Thoracic aorta (tissue), 2 donors: Measurements from ENCODE around the gene CD109. TPM values are rescaled to one million over a fixed set of nuclear protein-coding genes. Genes with fewer than 3 reads are reported as not detected.
"Not testable (repeated sequence)": the region's sequence is repeated elsewhere in the genome, so short reads cannot be mapped to it uniquely, and the experiment has no call there.

Experiments
- ATAC-seq: fragments of 150-250 bp; one replicate; pipeline ENCODE4 v1.8.0; 2017; ENCODE audit warnings: low read depth; ENCODE audit not compliant: insufficient number of reproducible peaks, low FRiP score
- DNase-seq: peaks from one replicate; pipeline ENCODE4 v3.0.0-alpha.2; 2020; ENCODE audit warnings: low spot score
- H3K27ac ChIP-seq, 2 donors: fragments of 200-600 bp; sonication (generic); 1 replicate in 1 of 2; 2 replicates in 1 of 2; pipeline ENCODE4 v1.5.1; 2016; ENCODE audit warnings: mild to moderate bottlenecking in 2 of 2, moderate library complexity in 2 of 2
- H3K27me3 ChIP-seq: fragments of 200-600 bp; sonication (generic); replicated peaks from 2 replicates; pipeline ENCODE4 v1.6.0; 2016; ENCODE audit warnings: mild to moderate bottlenecking; ENCODE audit not compliant: insufficient read depth
- H3K36me3 ChIP-seq: fragments of 200-600 bp; sonication (generic); one replicate; pipeline ENCODE4 v1.5.1; 2016
- H3K4me1 ChIP-seq, 2 donors: fragments of 200-600 bp; sonication (generic); 1 replicate in 1 of 2; 2 replicates in 1 of 2; pipeline versions ENCODE4 v1.5.1 to v1.6.0; 2016; ENCODE audit warnings: low read depth in 2 of 2, mild to moderate bottlenecking in 1 of 2; ENCODE audit not compliant: control insufficient read depth in 1 of 2
- H3K4me3 ChIP-seq: fragments of 200-600 bp; sonication (generic); 2 replicates; pipeline ENCODE4 v1.5.1; 2016; ENCODE audit warnings: mild to moderate bottlenecking
- H3K9me3 ChIP-seq: fragments of 200-600 bp; sonication (generic); 2 replicates; pipeline ENCODE4 v1.5.1; 2016
- total RNA-seq, 2 donors: library from RNA; depleted of rRNA; stranded (reverse); fragments of >200 nt; gene quantifications; one replicate each; pipeline versions ENCODE4 v1.1.0 to v1.2.3, GENCODE V29; 2016
- TF ChIP-seq, protein P1 (sequence below): fragments of 200-600 bp; sonication (generic); IDR thresholded peaks from one replicate; pipeline ENCODE4 v1.5.1; 2019; ENCODE audit warnings: antibody characterized with exemption

The CD109 gene
- total RNA-seq, 2 donors from 2014 or later, result 12.6 to 21.3 TPM

DNA sequence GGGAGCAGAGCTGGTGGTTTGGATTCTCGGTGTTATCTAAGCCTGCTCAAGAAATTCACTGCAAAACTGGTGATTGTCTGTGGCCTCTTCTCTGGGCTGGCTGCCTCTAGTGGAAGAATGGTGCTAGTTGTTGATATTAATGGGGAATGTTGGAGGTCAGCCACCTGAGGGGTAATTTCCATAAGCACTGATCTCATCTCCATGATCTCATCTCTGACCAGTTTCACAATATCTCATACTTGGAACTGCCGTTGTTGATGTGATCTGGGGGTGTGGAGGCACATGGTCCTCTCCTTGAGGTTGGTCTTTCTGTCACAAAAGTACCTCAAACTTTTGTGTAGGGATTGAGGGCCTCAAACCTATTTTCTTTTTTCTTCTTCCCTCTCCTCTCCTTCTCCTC is 102.6 kb downstream of the CD109 start:
- H3K9me3 ChIP-seq, result no peaks in the 10 kb centered on the region
- no peaks in the 10 kb centered on the region for H3K4me1 ChIP-seq
- no peak overlapping the region for H3K27ac ChIP-seq
- no peak for DNase-seq
- ATAC-seq, result no peak
- no peak overlapping the region for H3K4me3 ChIP-seq
- no peaks in the 10 kb centered on the region for H3K27me3 ChIP-seq
- H3K36me3 ChIP-seq, result no peaks in the 10 kb centered on the region
- TF ChIP-seq, protein P1, sequence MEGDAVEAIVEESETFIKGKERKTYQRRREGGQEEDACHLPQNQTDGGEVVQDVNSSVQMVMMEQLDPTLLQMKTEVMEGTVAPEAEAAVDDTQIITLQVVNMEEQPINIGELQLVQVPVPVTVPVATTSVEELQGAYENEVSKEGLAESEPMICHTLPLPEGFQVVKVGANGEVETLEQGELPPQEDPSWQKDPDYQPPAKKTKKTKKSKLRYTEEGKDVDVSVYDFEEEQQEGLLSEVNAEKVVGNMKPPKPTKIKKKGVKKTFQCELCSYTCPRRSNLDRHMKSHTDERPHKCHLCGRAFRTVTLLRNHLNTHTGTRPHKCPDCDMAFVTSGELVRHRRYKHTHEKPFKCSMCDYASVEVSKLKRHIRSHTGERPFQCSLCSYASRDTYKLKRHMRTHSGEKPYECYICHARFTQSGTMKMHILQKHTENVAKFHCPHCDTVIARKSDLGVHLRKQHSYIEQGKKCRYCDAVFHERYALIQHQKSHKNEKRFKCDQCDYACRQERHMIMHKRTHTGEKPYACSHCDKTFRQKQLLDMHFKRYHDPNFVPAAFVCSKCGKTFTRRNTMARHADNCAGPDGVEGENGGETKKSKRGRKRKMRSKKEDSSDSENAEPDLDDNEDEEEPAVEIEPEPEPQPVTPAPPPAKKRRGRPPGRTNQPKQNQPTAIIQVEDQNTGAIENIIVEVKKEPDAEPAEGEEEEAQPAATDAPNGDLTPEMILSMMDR, result no peak

DNA sequence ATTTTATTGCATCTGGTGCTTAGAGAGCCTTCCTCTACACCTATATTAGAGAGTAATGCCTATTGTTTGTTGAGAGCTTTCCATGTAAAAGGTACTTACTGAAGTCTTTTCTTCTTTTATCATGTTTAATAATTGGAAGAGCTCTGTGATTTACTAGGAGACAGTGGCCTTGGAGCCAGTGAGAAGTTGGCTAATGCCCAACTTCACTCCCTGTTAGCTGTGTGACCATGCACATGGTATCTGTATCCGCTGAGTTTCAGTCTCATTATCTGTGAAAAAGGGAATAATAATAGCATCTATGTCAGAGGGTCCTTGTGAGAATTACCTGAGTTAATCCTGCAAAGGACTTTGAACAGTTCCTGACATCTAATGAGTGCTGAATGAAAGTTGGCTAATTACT is 105.0 kb downstream of the CD109 start:
- DNase-seq, result no peak
- Histone ChIP-seq H3K27ac (no peak overlapping the region), H3K4me3 (no peak overlapping the region), H3K4me1 (no peaks in the 10 kb centered on the region), H3K27me3 (no peaks in the 10 kb centered on the region), H3K36me3 (no peaks in the 10 kb centered on the region), H3K9me3 (no peaks in the 10 kb centered on the region)
- TF ChIP-seq, protein P1, result no peak
- no peak for ATAC-seq

DNA sequence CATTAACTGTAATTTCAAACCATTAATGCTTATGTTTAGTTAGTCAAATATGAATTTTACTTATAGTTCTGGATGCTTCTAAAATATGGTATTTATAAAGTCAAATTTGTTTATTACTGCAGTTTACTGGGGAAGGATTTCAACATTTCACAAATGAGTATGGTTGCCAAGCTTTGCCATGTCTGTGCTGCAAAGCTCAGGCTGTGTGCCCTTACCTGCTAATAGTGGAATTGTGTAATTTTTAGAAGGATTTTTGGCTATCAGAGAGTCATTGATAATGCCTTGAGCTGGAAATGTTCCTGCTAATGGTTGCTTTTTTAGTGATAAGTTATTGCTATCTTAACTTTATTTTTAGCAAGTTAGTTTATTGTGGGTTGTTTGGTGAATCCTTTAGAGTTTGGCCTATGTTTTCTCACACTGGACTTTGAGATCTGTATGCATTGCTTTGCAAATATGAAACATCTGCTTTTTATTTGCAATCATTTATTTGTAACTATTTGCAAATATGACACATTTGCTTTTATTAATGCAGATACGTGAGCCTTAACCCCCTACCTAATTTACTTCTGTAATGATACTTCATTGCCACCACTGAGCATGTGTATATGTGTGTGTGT is 105.8 kb downstream of the CD109 start:
- TF ChIP-seq, protein P1, result no peak
- no peaks in the 10 kb centered on the region for H3K36me3 ChIP-seq

DNA sequence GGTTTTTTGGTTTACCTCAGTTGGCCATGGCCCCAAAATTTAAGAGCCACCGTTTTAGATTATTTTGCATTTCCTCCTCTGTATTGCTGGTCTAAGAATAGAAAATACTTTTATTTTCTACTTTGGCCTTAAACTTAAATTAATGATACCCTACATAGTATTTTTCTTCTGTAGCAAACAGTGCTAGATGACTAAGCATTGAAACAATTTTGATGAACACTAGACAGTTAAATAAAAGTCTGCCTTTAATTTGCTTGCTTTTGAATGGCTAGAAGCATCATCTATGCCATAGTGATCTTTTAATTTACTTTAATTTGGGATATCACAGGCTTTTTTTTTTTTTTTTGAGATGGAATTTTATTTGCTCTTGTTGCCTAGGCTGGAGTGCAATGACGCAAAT is 106.4 kb downstream of the CD109 start:
- Histone ChIP-seq H3K9me3 (no peaks in the 10 kb centered on the region), H3K4me3 (no peak overlapping the region), H3K27me3 (no peaks in the 10 kb centered on the region), H3K27ac (no peak overlapping the region), H3K36me3 (no peaks in the 10 kb centered on the region), H3K4me1 (no peaks in the 10 kb centered on the region)
- DNase-seq (no peak), ATAC-seq (no peak)
- TF ChIP-seq, protein P1, result no peak

More for the DNA sequence above, 105.8 kb downstream of the CD109 start:
- Histone ChIP-seq H3K9me3 (no peaks in the 10 kb centered on the region), H3K27me3 (no peaks in the 10 kb centered on the region), H3K4me3 (no peak overlapping the region), H3K27ac (no peak overlapping the region), H3K4me1 (no peaks in the 10 kb centered on the region)
- DNase-seq, result no peak
- no peak for ATAC-seq

DNA sequence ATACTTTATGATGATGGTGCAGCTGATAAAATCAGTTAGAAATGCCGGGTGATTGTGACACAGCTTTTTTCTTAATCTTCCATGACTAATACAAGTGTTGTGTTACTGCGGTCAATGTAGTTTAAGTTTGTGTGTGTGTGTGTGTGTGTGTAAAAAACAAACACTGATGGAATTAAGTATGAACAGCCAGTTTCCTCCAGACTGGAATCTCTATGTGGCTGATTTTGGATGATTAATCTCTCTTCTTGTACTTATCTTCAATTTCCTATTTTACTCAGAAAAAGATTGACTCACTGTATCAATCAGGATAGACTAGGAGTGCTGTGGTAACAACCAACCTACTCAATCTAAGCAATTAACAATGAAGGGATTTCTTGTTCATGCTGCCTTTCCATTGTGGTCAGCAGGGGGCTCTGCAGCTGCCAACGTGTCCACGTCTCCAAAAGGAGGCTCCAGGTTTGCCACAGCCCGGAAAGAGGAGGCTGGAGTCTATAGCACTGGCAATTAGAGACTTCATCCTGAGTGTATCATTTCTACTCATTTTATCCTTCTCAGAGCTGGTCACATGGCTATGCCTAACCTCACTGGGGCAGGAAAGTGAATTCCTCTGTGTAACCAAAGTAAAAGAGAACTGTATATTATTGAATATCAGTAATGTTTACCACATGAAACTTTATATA is 107.7 kb downstream of the CD109 start:
- Histone ChIP-seq H3K4me1 (no peaks in the 10 kb centered on the region), H3K9me3 (no peaks in the 10 kb centered on the region), H3K36me3 (no peaks in the 10 kb centered on the region), H3K27me3 (no peaks in the 10 kb centered on the region), H3K4me3 (no peak overlapping the region), H3K27ac (no peak overlapping the region)
- DNase-seq (no peak), ATAC-seq (no peak)
- TF ChIP-seq, protein P1, result no peak

DNA sequence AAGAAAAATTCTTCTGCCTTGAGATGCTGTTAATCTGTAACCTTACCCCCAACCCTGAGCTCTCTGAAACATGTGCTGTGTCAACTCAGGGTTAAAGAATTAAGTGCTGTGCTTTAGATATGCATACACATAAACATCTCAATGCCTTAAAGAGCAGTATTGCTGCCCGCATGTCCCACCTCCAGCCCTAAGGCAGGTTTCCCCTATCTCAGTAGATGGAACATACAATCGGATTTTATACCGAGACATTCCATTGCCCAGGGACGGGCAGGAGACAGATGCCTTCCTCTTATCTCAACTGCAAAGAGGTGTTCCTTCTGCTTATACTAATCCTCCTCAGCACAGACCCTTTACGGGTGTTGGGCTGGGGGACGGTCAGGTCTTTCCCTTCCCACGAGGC is 109.2 kb downstream of the CD109 start:
- not testable (repeated sequence) for H3K4me1 ChIP-seq, H3K27ac ChIP-seq, H3K4me3 ChIP-seq, DNase-seq, H3K9me3 ChIP-seq, H3K36me3 ChIP-seq, H3K27me3 ChIP-seq, ATAC-seq

DNA sequence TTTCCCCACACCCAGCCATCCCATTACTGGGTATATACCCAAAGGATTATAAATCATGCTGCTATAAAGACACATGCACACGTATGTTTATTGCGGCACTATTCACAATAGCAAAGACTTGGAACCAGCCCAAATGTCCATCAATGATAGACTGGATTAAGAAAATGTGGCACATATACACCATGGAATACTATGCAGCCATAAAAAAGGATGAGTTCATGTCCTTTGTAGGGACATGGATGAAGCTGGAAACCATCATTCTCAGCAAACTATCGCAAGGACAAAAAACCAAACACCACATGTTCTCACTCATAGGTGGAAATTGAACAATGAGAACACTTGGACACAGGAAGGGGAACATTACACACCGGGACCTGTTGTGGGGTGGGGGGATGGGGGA is 110.0 kb downstream of the CD109 start:
- not testable (repeated sequence) for H3K4me3 ChIP-seq, ATAC-seq, DNase-seq

More for the DNA sequence above, 110.0 kb downstream of the CD109 start:
- not testable (repeated sequence) for H3K36me3 ChIP-seq, H3K9me3 ChIP-seq, H3K27ac ChIP-seq, H3K4me1 ChIP-seq, H3K27me3 ChIP-seq
